ENCODE measurements around the gene RS1. TPM values are rescaled to one million over a fixed set of nuclear protein-coding genes. Genes with fewer than 3 reads are reported as not detected.

The RS1 gene
- total and polyA plus RNA-seq, 2 of the 13 experiments (the other 11 are each of a cell fraction or from before 2014, with no cell fraction given) = not detected

GRCh38 chrX:18624599-18624998, 47.3 kb downstream of the RS1 start (continued):
- TF ChIP-seq ZNF646 (CRISPR knock-in tag; IDR thresholded peaks at IDR 0.05) (no peak), TEAD2 (CRISPR knock-in tag; IDR thresholded peaks at IDR 0.05) (no peak)

GRCh38 chrX:18620349-18620748, 51.6 kb downstream of the RS1 start:
- peak; percentile 78 for DNase-seq (ENCODE audit: low spot score)
- no peaks in the 10 kb centered on the region for H3K9me3 ChIP-seq (ENCODE audit: low read length)
- intact Hi-C loops (cut with micrococcal nuclease; ENCODE audit: unreplicated experiment) = no loop called here
- TF ChIP-seq TEAD3 (CRISPR knock-in tag; optimal IDR thresholded peaks at IDR 0.05; ENCODE audit: borderline replicate concordance) (peak; percentile 63), SOX13 (IDR thresholded peaks at IDR 0.05) (no peak), SOX13 (CRISPR knock-in tag; conservative IDR thresholded peaks at IDR 0.05 in 1 of 2, IDR thresholded peaks at IDR 0.05 in 1 of 2) (peak in 1 of 2 experiments; percentile 21; a peak in 1 of 4 replicates), ZNF547 (CRISPR knock-in tag; IDR thresholded peaks at IDR 0.05) (no peak), IKZF1 (IDR thresholded peaks at IDR 0.05) (no peak), ZNF350 (CRISPR knock-in tag; IDR thresholded peaks at IDR 0.05; ENCODE audit: borderline replicate concordance, low read depth) (no peak), ZNF121 (CRISPR knock-in tag; IDR thresholded peaks at IDR 0.05) (peak; percentile 83)
- TF ChIP-seq, protein P1, sequence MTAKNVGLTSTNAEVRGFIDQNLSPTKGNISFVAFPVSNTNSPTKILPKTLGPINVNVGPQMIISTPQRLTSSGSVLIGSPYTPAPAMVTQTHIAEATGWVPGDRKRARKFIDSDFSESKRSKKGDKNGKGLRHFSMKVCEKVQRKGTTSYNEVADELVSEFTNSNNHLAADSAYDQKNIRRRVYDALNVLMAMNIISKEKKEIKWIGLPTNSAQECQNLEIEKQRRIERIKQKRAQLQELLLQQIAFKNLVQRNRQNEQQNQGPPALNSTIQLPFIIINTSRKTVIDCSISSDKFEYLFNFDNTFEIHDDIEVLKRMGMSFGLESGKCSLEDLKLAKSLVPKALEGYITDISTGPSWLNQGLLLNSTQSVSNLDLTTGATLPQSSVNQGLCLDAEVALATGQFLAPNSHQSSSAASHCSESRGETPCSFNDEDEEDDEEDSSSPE (CRISPR knock-in tag; IDR thresholded peaks at IDR 0.05) = no peak
- no peaks in the 10 kb centered on the region for H3K27me3 ChIP-seq (ENCODE audit: control insufficient read depth in 1 of 2, insufficient read depth in 2 of 2, low read length in 2 of 2)
- H4K20me1 ChIP-seq (ENCODE audit: insufficient read depth, low read length) = no peaks in the 10 kb centered on the region
- peaks cover 44% of the 10 kb centered on the region for H3K4me1 ChIP-seq (ENCODE audit: insufficient read depth, low read length)
- H3K4me3 ChIP-seq (replicated peaks in 1 of 3; ENCODE audit: insufficient read depth in 1 of 3, low read depth in 2 of 3, low read length in 3 of 3) = no peak overlapping the region
- H3K27ac ChIP-seq (ENCODE audit: extremely low read length, insufficient read depth, low read length) = peak overlapping the region; percentile 18
- BruUV-seq (replicated peaks) = no TSS peak
- peak; percentile 83 for ATAC-seq
- peaks cover 1 to 5% of the 10 kb centered on the region in 2 experiments; a peak in 1 of 5 replicates for H3K36me3 ChIP-seq (replicated peaks in 1 of 2; ENCODE audit: control insufficient read depth in 1 of 2, insufficient read depth in 2 of 2, low read length in 2 of 2)
- ChIA-PET CTCF (ENCODE audit: low intra/inter-chr PET ratio, low total read pairs) (no interaction called here), POLR2A (no interaction called here)
- WGBS (ENCODE audit: low lambda C conversion rate) = 26% methylated on average over 4 of the region's 8 CpGs
- FAIRE-seq = peak; percentile 60
- H3K79me2 ChIP-seq (ENCODE audit: insufficient read depth, low read length) = no peaks in the 10 kb centered on the region
- in situ Hi-C loops (cut with HindIII; ENCODE audit: extremely low pct_ligation_motif_present, low pct_unique_long_range_greater_than_20kb) = loop anchor here (25.0 kb wide), 2 partner anchors 183 to 267 kb away; partner anchors contain the start of gene CDKL5
- H2AFZ ChIP-seq (ENCODE audit: low read length) = no peak overlapping the region
- H3K4me2 ChIP-seq (ENCODE audit: low read depth, low read length) = no peak overlapping the region
- no peak overlapping the region for H3K9ac ChIP-seq (ENCODE audit: insufficient read depth, low read depth, low read length)
